GM12872 (cell line): Measurements from ENCODE around the gene WDCP.
A peak's percentile ranks its signal among the peaks of the same experiment; 100 is the strongest.

Experiments
- TF ChIP-seq, protein P1 (sequence below): IDR thresholded peaks from 3 replicates; pipeline ENCODE4 v1.5.1; 2011; ENCODE audit warnings: low read depth, mild to moderate bottlenecking, low read length, moderate library complexity; ENCODE audit not compliant: insufficient read depth

WDCP gene

DNA sequence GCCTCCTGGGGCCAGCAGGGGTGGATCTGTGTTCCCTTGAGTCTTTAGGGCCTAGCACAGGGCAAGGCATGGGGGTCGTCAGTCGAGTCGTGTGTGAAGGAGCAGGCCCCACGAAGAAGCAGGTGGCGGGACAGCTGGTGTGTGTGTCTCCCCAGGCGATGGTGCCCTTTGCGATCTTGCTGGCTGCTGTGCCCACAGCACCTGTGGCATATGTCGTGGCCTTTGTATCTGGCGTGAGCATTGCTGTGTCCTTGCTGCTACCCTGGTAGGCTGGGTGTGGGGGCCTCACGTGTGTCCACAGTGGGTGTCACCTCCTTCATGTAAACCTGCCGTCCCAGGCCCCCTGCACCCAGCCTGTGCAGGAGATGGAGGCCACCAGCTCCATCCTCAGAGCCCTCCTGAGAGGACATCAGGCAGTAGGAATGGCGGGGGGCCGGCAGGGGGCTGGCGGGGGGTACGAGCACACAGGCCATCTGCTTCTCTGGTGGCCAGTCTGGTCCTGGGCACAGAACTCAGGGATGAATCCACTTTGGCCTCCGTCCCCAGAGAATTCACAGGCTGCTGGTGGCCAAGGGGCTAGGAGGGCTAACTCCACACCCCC is 24.1 kb downstream of the WDCP start:
- TF ChIP-seq, protein P1, sequence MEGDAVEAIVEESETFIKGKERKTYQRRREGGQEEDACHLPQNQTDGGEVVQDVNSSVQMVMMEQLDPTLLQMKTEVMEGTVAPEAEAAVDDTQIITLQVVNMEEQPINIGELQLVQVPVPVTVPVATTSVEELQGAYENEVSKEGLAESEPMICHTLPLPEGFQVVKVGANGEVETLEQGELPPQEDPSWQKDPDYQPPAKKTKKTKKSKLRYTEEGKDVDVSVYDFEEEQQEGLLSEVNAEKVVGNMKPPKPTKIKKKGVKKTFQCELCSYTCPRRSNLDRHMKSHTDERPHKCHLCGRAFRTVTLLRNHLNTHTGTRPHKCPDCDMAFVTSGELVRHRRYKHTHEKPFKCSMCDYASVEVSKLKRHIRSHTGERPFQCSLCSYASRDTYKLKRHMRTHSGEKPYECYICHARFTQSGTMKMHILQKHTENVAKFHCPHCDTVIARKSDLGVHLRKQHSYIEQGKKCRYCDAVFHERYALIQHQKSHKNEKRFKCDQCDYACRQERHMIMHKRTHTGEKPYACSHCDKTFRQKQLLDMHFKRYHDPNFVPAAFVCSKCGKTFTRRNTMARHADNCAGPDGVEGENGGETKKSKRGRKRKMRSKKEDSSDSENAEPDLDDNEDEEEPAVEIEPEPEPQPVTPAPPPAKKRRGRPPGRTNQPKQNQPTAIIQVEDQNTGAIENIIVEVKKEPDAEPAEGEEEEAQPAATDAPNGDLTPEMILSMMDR, result no peak

DNA sequence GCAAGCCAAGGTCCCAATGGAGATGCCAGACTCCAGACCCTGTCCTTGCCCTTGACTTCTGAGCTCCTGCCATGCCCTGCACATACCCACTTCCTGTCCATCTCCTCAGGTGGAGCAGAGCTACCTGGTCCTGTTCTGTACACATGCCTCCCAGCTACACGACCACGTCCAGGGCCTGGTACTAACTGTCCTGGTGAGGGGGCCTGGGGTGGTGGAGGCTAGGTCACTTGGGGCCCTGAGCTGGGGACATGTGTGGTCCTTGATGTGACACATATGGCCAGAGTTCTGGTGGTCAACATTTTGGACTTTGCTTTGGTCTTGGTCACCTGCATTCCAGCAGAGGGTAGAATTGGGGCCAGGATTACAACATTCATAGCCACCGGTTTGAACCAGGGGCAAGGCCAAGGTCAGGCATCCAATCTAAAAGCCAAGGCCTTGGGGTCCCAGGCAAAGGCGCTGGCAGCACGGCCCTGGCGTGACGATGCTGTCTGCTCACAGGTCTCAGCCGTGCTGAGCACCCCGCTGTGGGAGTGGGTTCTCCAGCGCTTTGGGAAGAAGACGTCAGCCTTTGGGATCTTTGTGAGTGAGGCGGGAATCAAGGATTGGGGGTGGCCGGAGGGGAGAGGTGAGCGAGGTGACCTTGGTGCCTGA is 24.7 kb downstream of the WDCP start:
- TF ChIP-seq, protein P1, result no peak

DNA sequence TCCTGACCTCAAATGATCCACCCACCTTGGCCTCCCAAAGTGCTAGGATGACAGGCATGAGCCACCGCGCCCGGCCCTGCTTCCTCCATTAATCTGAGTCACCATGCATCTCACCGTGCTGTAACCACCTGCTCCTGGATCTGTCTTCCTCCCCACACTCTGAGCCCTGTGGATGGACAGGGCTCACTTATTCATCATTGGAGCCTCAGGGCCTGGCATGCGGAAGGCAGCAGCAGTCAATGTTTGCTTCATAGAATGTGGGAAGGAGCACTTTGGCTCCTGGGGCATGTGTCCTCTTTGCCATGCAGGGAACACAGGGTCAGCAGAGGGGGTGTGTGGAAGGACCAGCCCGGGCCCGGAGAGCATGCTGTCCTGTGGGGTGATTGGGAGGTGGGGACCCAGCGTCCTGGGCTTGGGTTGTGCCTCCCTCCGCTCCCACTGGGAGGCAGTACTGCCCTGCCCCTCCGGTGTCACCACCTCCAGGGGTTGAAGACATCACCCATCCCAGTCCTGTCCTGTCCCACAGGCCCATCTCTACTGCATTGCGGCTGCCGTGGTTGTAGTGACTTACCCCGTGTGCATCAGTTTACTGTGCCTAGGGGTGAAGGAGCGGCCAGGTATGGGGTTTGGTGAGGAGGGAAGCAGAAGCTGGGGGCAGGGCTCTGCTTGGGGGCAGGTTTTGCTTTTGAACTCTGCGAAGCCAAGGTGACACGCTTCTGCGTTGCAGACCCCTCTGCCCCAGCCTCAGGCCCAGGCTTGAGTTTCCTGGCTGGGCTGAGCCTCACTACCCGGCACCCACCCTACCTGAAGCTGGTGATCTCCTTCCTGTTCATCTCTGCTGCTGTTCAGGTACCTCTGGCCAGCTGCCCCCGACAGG is 25.8 kb downstream of the WDCP start:
- TF ChIP-seq, protein P1, result peak; percentile 66

DNA sequence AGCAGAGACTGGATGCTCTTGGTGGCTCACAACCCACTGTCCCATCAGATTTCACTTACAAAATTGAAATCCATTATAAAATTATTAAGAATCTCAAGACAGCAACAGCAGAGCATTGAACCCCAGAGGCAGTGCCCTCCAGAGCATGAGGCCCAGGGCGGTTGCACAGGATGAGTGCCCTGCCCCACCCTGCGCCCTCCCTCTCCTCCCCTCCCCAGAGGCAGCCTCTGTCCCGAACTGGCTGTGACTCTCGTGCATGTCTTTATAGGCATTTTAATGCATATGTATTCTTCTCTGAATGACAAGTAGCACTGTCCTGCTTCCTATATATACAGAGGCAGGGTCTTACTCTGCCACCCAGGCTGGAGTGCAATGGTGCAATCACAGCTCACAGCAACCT is 26.9 kb downstream of the WDCP start:
- TF ChIP-seq, protein P1, result no peak

DNA sequence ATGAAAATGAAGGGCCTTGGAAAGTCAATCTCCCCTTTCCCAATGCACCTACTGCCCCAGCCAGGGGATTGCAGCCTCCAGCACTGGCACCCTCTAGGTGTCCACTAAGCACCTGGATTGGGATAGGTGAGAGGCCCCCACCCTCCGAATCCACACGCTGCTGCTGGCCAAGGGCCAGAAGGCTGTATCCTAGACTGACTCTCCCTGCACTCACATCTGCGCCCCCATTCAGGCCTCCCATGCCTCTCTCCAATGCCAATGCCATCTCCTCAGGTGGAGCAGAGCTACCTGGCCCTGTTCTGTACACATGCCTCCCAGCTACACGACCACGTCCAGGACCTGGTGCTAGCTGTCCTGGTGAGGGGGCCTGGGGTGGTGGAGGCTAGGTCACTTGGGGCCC is 27.5 kb downstream of the WDCP start:
- TF ChIP-seq, protein P1, result no peak

DNA sequence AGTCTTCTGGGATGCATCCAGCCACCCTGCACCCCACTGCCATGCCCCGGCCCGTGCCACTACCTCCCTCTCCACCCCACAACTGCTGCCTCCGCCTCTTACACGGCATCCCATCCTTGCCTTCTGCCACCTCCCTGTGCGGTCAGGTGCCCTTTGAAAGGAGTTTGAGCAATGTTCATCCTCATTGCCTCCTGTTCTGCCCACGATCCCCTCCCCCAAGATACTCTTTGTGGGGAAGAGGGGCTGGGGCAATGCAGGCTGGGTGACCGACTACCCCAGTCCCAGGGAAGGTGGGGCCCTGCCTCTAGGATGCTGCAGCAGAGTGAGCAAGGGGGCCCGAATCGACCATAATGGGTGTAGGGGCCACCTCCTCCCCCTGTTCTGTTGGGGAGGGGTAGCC is 28.9 kb downstream of the WDCP start:
- TF ChIP-seq, protein P1, result no peak

DNA sequence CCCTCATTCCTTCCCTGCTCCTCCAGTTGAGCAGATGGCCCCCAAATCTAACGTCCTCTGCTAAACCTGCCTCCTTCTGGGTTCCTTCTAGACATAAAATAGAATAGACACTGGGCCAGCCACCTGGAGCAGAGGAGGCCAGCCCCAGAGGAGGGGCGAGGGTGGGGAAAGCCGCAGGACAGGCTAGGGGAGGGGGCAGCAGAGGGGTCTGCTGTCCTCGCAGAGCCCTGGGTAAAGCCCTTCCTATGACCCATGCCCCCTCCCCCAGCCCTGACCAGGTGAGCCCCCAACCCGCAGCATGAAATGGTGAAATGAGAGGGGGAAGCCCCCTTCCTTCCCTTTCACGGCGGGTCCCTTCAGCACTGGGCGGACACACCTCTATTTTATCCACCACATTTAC is 29.5 kb downstream of the WDCP start:
- TF ChIP-seq, protein P1, result no peak
